Measurements from ENCODE around the gene LMNB1.

GRCh38 chr5:126778675-126779403, 1.9 kb downstream of the LMNB1 start:
- TF ChIP-seq CTCF (conservative IDR thresholded peaks at IDR 0.05; ENCODE audit: low read depth in 2 of 2) (no peak), POLR2AphosphoS5 (IDR thresholded peaks at IDR 0.05; ENCODE audit: low read depth) (no peak), ZNF331 (CRISPR knock-in tag; IDR thresholded peaks at IDR 0.05; ENCODE audit: low read depth) (no peak), EZH2 (IDR thresholded peaks at IDR 0.05; ENCODE audit: low read depth, unreplicated experiment) (no peak), CREB1 (CRISPR knock-in tag; IDR thresholded peaks at IDR 0.05; ENCODE audit: low read depth) (no peak)

Data from GM23338 (cell line).